Stimulated activated CD4-positive, alpha-beta T cell treated with anti-CD3 and anti-CD28 coated beads, Interleukin-15, amount 100 ng/mL, for 48 hours (primary cell): Measurements from ENCODE around the gene RCL1.
A peak's percentile ranks its signal among the peaks of the same experiment; 100 is the strongest.

Experiments used
- DNase-seq, 2 donors: peaks; one replicate each; pipeline ENCODE4 v3.0.0-alpha.2; 2020; ENCODE audit warnings: low read depth in 2 of 2

Gene RCL1

GRCh38 chr9:4842213-4842612 is 49.5 kb downstream of the RCL1 start:
- no peak for DNase-seq

GRCh38 chr9:4842734-4843133 is 50.0 kb downstream of the RCL1 start:
- no peak for DNase-seq

GRCh38 chr9:4844056-4844838 is 51.5 kb downstream of the RCL1 start:
- no peak for DNase-seq

GRCh38 chr9:4849369-4849768 is 56.6 kb downstream of the RCL1 start:
- DNase-seq = no peak

DNA sequence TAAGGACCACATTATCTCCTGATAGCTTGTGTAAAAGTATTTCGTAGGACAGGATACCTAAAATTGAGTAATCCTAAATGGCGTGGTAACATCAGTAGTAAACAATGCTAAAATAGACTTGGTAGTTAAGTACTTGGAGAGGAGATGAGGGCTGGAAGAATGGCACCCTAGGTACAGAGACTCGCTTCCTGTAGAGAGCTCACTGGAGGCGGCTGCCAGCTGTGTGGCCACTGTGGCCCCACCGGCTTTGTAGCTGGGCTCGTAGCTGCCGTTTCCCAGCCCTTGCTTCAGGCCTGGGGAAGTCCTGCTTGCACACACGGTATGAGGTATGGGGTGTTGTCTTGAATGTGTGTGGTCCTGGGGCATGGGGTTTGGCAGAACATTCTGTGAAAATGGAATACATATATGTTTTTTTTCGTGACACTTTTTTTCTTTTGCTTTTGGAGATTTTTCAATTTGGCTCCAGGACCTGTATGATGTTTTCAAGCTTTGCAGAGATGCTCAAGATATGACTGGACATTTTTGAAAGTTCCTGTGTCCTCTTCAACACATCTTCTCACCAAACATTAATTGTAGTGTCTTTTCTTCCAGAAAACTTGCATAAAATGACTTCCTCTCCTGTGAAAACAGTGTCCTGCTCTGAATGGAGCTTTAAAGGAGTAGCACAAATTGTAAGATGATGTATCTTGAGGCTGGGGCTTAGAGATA is 58.0 kb downstream of the RCL1 start:
- DNase-seq = no peak

- no peak for DNase-seq
Measured at GRCh38 chr9:4852419-4852818, 59.7 kb downstream of the RCL1 start.

DNA sequence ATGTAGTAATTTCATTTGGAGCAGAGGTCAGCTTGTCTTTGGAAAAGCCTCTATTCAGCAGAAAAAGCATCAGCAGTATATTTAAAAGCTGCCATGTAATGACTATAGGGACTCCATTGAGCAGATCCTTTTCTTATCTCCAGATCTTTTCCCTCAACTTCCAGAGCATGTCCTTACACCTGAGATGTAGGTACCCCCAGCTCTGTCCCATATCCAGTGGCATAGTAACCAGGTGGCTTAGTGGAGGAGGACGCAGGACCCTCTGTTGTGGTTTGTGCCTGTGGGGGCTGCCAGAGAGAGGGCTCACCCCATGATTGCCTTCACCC is 61.5 kb downstream of the RCL1 start:
- no peak for DNase-seq

DNA sequence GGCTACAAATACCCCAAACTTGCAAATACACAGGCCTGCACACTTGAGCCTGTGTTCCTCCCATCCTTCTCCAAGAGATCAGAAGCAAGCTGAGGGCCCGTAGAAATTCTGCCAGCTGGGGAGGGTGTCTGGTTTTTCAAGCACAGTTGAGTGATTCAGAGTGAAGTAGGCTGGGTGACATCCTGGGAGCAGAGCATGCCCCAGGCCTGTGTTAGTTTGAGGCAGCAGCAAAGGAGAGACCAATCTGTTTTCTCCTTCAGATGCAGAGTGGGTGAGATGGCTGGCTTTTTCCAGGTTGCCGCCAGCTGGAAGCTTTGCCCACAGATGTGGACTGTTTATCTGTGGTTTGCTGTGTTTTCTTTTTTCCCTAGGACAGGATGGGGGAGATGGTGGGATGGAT is 63.1 kb downstream of the RCL1 start:
- DNase-seq = no peak

- DNase-seq = no peak
Measured at GRCh38 chr9:4857163-4857810, 64.5 kb downstream of the RCL1 start.

DNA sequence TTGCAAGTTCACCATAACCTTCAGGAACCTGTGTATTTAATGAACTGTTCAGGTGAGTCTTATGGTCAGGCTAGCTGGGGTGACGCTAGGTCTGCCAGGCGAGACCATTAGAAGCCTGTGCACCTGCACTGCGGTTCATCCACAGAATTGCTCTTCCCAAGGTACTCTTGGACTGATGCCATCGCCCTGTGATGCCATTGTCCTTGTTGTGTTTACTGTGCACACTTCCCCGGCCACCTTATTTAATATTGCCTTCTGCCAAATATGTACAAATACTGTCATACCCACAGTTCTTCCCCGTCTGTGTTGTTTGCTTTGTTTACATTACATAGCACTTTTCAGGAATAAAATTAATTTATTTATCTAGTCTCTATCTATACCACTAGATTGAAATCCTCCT is 66.3 kb downstream of the RCL1 start:
- DNase-seq = no peak

DNA sequence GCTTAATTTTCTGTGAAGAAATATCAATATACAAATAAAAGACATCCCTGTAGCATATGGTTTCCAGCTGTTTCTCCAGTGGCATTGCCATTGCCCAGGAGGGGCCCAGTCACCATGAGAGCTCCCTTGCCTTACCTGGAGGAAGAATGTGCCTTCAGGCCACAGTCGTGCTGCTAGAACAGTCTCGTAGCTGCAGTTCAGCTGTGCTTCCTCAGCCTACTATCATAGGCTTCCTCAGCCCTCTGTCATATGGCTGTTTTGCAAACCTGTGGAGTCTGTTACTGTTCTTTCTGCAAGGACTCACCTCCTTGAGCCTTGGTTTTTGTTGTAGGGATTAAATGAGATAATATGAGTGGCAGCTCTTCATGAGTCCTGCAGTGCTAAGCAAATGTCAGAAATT is 67.6 kb downstream of the RCL1 start:
- no peak for DNase-seq

- no peak for DNase-seq
Measured at GRCh38 chr9:4861145-4861544, 68.4 kb downstream of the RCL1 start.

GRCh38 chr9:4861736-4862451 is 69.2 kb downstream of the RCL1 start:
- DNase-seq = no peak

- DNase-seq = no peak
Measured at GRCh38 chr9:4862506-4863250, 69.9 kb downstream of the RCL1 start.

GRCh38 chr9:4864234-4864661 is 71.5 kb downstream of the RCL1 start:
- no peak for DNase-seq

GRCh38 chr9:4864698-4865097 is 72.0 kb downstream of the RCL1 start:
- no peak for DNase-seq

DNA sequence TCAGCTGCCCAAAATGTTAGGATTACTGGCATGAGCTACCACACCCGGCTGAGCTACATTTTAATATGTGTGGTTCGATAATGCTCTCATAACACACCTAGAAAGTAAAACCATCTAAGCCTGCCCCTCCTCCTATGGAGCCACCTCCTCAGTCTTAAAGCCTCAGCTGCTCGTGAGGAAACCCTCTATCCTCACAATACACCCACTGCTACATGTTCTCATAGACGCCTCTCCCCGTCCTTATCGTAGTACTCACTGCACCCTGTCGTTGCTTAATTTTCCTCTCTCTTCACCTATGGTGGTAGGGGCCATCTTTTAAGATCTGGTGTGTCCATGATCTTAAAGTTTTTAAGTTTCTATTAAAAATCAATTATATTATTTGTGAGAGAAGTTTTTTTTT is 72.9 kb downstream of the RCL1 start:
- peak in 1 of 2 donors; percentile 4 for DNase-seq

DNA sequence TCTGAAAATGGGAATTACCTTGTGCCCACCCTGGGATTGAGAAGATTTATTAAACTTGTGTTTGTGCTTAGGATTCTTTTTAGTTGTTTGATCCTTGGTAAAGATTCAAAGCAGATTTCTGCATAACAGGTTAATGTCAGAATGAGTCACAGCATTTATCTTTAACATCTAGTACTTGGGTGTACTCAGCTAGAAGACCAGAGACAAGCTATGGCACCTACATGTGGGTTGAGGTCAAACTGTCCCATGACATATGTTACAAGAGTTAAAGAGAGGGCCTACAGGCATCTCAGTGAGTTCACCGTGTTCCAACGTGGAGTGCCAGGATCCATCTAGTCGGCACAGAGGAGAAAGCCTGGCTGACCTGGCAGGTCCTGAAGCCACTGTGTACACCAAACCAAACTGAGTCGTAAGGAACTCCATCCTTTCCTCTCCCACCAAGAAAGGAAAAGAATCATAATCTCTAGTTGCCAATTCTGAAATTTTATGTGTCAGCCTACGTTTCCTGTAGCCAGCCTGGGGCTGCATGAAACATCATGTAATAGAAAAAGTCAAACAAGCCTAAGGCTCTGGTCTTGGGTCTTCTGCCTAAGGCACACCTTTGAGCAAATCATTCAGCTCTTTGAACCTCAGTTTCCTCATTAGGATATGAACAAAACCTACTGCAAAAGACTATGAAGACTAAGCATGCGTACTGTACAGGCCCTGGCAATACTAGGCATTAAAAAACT is 73.7 kb downstream of the RCL1 start:
- DNase-seq = no peak

DNA sequence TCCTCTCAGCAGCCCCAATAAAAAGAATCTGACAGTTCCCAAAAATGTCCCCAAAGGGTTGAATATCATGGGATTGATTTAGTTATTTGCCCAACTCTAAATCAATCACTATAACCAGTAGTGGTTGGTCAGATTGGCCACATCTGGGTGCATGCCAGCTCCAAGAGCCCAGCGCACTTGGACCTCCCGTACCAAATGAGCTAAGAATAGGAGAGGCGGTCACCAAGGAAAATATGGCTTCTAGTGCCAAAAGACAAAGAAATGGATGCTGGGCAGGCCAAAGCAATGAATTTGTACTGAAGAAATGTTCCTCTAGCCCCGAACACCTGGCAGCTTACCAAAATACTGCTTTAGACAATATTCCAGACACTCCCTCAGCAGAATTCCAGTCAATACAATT is 80.3 kb downstream of the RCL1 start:
- DNase-seq = no peak

- no peak for DNase-seq
Measured at GRCh38 chr9:4875559-4875958, 82.8 kb downstream of the RCL1 start.

GRCh38 chr9:4879115-4879558 is 86.4 kb downstream of the RCL1 start:
- DNase-seq = no peak
